Transverse colon (tissue), 4 donors: ENCODE data around the gene SMIM5. TPM values are rescaled to one million over a fixed set of nuclear protein-coding genes. Genes with fewer than 3 reads are reported as not detected.

Experiments
- DNase-seq: peaks from one replicate; pipeline ENCODE4 v3.0.0-alpha.2; 2019
- H3K27ac ChIP-seq, 4 donors: fragments of 200-600 bp; sonication (generic); 2 replicates each; pipeline ENCODE4 v1.5.1; 2016 to 2018; ENCODE audit warnings: inconsistent platforms in 4 of 4
- H3K27me3 ChIP-seq: fragments of 200-600 bp; sonication (generic); 2 replicates; pipeline ENCODE4 v1.5.1; 2017; ENCODE audit warnings: inconsistent platforms
- H3K36me3 ChIP-seq, 4 donors: fragments of 200-600 bp; sonication (generic); 2 replicates each; pipeline ENCODE4 v1.5.1; 2017 to 2019; ENCODE audit warnings: inconsistent platforms in 4 of 4
- H3K4me1 ChIP-seq, 4 donors: fragments of 200-600 bp; sonication (generic); 2 replicates each; pipeline ENCODE4 v1.5.1; 2017 to 2020; ENCODE audit warnings: inconsistent platforms in 4 of 4
- H3K4me3 ChIP-seq, 4 donors: fragments of 200-600 bp; sonication (generic); 1 replicate in 1 of 4; 2 replicates in 3 of 4; pipeline versions ENCODE4 v1.5.1 to v1.6.1; 2017 to 2019; ENCODE audit warnings: inconsistent platforms in 4 of 4
- H3K9me3 ChIP-seq, 2 donors: fragments of 200-600 bp; sonication (generic); 2 replicates each; pipeline ENCODE4 v1.5.1; 2017 to 2019; ENCODE audit warnings: inconsistent platforms in 2 of 2
- CTCF ChIP-seq, 5 experiments: fragments of 200-600 bp in 3 of 5; fragments of 450-650 bp in 2 of 5; sonication (generic) in 3 of 5; IDR thresholded peaks; 1 replicate in 2 of 5; 2 replicates in 3 of 5; pipeline ENCODE4 v1.5.1; 2016 to 2017; ENCODE audit warnings: antibody characterized with exemption in 5 of 5, inconsistent platforms in 3 of 5, mild to moderate bottlenecking in 2 of 5, moderate library complexity in 1 of 5
- EP300 ChIP-seq: sonication (generic); formaldehyde crosslinking; IDR thresholded peaks from one replicate; pipeline ENCODE4 v1.6.1; 2017; ENCODE audit warnings: antibody characterized with exemption, low read depth
- POLR2A ChIP-seq: fragments of 450-650 bp; IDR thresholded peaks from one replicate; pipeline ENCODE4 v1.6.1; 2016; ENCODE audit warnings: antibody characterized with exemption, mild to moderate bottlenecking, moderate library complexity
- POLR2AphosphoS5 ChIP-seq, 3 donors: sonication (generic); formaldehyde crosslinking; IDR thresholded peaks; one replicate each; pipeline ENCODE4 v1.6.1; 2016; ENCODE audit warnings: antibody characterized with exemption in 3 of 3
- WGBS, 2 donors: methylation state at CpG; one replicate each; pipeline ENCODE4 v1.1.5; 2018; ENCODE audit warnings: low coverage in 1 of 2; 5-methylcytosine and 5-hydroxymethylcytosine counted together
- in situ Hi-C, 4 donors: fragments of 200-750 bp; cut with MboI; loops; one replicate each; pipeline versions ENCODE4 v1.15.0 to v1.15.1; 2017; ENCODE audit warnings: low sequenced_read_pairs in 3 of 4, low pct_ligation_motif_present in 1 of 4, low pct_unique_long_range_greater_than_20kb in 1 of 4
- intact Hi-C: fragments of 100-400 bp; cut with DNase I; formaldehyde crosslinking; loops from one replicate; pipeline ENCODE4 v1.15.1; 2023; ENCODE audit warnings: low total_unique reads
- total RNA-seq, 4 donors: library from RNA; depleted of rRNA; stranded (reverse); fragments of >200 nt; gene quantifications; one replicate each; pipeline ENCODE4 v1.1.0, GENCODE V29; 2016

SMIM5 gene
- total RNA-seq, 4 donors from 2014 or later, result 31.3 to 71.4 (median 50.0) TPM; not detected in 1

GRCh38 chr17:75679706-75680211, 46.5 kb downstream of the SMIM5 start:
- Histone ChIP-seq H3K27ac (peak overlapping the region; percentile 46 to 81 (median 78)), H3K27me3 (no peaks in the 10 kb centered on the region), H3K4me1 (peaks cover 10 to 45% (median 21%) of the 10 kb centered on the region in 4 donors), H3K36me3 (no peaks in the 10 kb centered on the region), H3K9me3 (no peaks in the 10 kb centered on the region), H3K4me3 (no peak overlapping the region)
- TF ChIP-seq POLR2A, result no peak
- TF ChIP-seq EP300, result no peak
- TF ChIP-seq POLR2AphosphoS5 (IDR thresholded peaks at IDR 0.05), result no peak
- peak in 4 of 5 experiments; percentile 14 to 72 (median 42) for TF ChIP-seq CTCF (IDR thresholded peaks at IDR 0.05)
- DNase-seq, result peak; percentile 60
- intact Hi-C loops, result no loop called here
- in situ Hi-C loops, result loop anchor here in 2 of 4 donors (10.0 kb wide), 1 partner anchor 65 kb away; no protein-coding TSS in a partner anchor
- 50 to 57% methylated on average over 10 to 11 of the region's 11 CpGs for WGBS, 2 donors

- H3K27ac ChIP-seq, result peak overlapping the region; percentile 46 to 81 (median 78)
- in situ Hi-C loops, result no loop called here
- no peaks in the 10 kb centered on the region for H3K36me3 ChIP-seq
- H3K9me3 ChIP-seq, result no peaks in the 10 kb centered on the region
- no peaks in the 10 kb centered on the region for H3K27me3 ChIP-seq
- 85 to 93% methylated on average over 5 to 10 of the region's 10 CpGs for WGBS, 2 donors
- intact Hi-C loops, result no loop called here
- no peak overlapping the region for H3K4me3 ChIP-seq
- TF ChIP-seq POLR2A (no peak), POLR2AphosphoS5 (IDR thresholded peaks at IDR 0.05) (no peak), EP300 (no peak), CTCF (IDR thresholded peaks at IDR 0.05) (no peak)
- peaks cover 13 to 45% (median 26%) of the 10 kb centered on the region in 4 donors for H3K4me1 ChIP-seq
- no peak for DNase-seq
These were observed 47.2 kb downstream of the SMIM5 start for GRCh38 chr17:75680431-75680830.

- no peaks in the 10 kb centered on the region for H3K27me3 ChIP-seq
- in situ Hi-C loops, result no loop called here
- intact Hi-C loops, result no loop called here
- 81 to 92% methylated on average over 2 to 3 of the region's 3 CpGs for WGBS, 2 donors
- H3K27ac ChIP-seq, result peak overlapping the region in 3 of 4 donors; percentile 46 to 81 (median 79)
- peaks cover 13 to 50% (median 29%) of the 10 kb centered on the region in 4 donors for H3K4me1 ChIP-seq
- TF ChIP-seq EP300 (no peak), CTCF (IDR thresholded peaks at IDR 0.05) (no peak), POLR2AphosphoS5 (IDR thresholded peaks at IDR 0.05) (no peak), POLR2A (no peak)
- H3K9me3 ChIP-seq, result no peaks in the 10 kb centered on the region
- H3K4me3 ChIP-seq, result no peak overlapping the region
- no peak for DNase-seq
- H3K36me3 ChIP-seq, result no peaks in the 10 kb centered on the region
These were observed 48.1 kb downstream of the SMIM5 start for GRCh38 chr17:75681289-75681688.

- 50 to 70% methylated on average over 1 to 4 of the region's 4 CpGs for WGBS, 2 donors
These were observed 50.3 kb downstream of the SMIM5 start for GRCh38 chr17:75683583-75683982.

More at GRCh38 chr17:75683583-75683982, 50.3 kb downstream of the SMIM5 start:
- no peak for TF ChIP-seq CTCF (IDR thresholded peaks at IDR 0.05)
- no peak for TF ChIP-seq EP300
- TF ChIP-seq POLR2AphosphoS5 (IDR thresholded peaks at IDR 0.05), result no peak
- no peak for TF ChIP-seq POLR2A
- no peaks in the 10 kb centered on the region for H3K27me3 ChIP-seq
- H3K9me3 ChIP-seq, result no peaks in the 10 kb centered on the region
- DNase-seq, result no peak
- no peaks in the 10 kb centered on the region for H3K36me3 ChIP-seq
- H3K4me1 ChIP-seq, result peaks cover 22 to 62% (median 31%) of the 10 kb centered on the region in 4 donors
- intact Hi-C loops (no loop called here), in situ Hi-C loops (no loop called here)
- H3K4me3 ChIP-seq, result no peak overlapping the region
- peak overlapping the region; percentile 1 to 54 (median 42) for H3K27ac ChIP-seq
